HepG2 (cell line): ENCODE results near the gene GNB1. TPM values are rescaled to one million over a fixed set of nuclear protein-coding genes. Genes with fewer than 3 reads are reported as not detected.
"Not testable (repeated sequence)": the region's sequence is repeated elsewhere in the genome, so short reads cannot be mapped to it uniquely, and the experiment has no call there.

Experiments
- ATAC-seq: fragments of 200-7000 bp; cut with Tn5 transposase; 3 replicates; pipeline ENCODE4 v1.9.1; 2020; ENCODE audit warnings: mild to moderate bottlenecking, moderate library complexity
- BruUV-seq: library from RNA; stranded (reverse); fragments of 400-500 nt; replicated peaks from 2 replicates; lab custom pipeline; 2021; lab: Mats Ljungman, UMichigan
- CTCF ChIA-PET: fragments of 300-600 bp; formaldehyde crosslinking; extraction: SDS; loops from one replicate; lab custom pipeline; 2021; ENCODE audit warnings: low total read pairs, inconsistent platforms, low intra/inter-chr PET ratio; lab: Yijun Ruan, JAX
- POLR2A ChIA-PET: fragments of 350-600 bp; sonication (Branson Sonifier 250); formaldehyde crosslinking; loops from one replicate; lab custom pipeline; 2020; ENCODE audit warnings: antibody characterized with exemption, inconsistent platforms; lab: Yijun Ruan, JAX
- DNase-seq: peaks from one replicate; pipeline ENCODE4 v3.0.0-alpha.2; 2015; ENCODE audit warnings: low spot score
- FAIRE-seq: peaks from 3 replicates; lab custom pipeline; 2011; peaks lifted over from hg19 to GRCh38; lab: Jason Lieb, UNC
- H2AFZ ChIP-seq: one replicate; pipeline ENCODE4 v1.6.1; 2011; ENCODE audit warnings: low read length, inconsistent platforms
- H3K27ac ChIP-seq: fragments of 300-600 bp; 3 replicates; pipeline ENCODE4 v1.8.0; 2011; ENCODE audit warnings: mixed run types, mild to moderate bottlenecking, mixed read lengths, low read length, inconsistent platforms; ENCODE audit not compliant: insufficient read depth; ENCODE audit errors: extremely low read length
- H3K27me3 ChIP-seq, 2 experiments: fragments of 200-600 bp in 1 of 2; 2 replicates in 1 of 2; 3 replicates in 1 of 2; pipeline versions ENCODE4 v1.6.0 to v1.8.0; 2011; ENCODE audit warnings: low read length in 2 of 2, mild to moderate bottlenecking in 2 of 2, moderate library complexity in 2 of 2, inconsistent platforms in 1 of 2; ENCODE audit not compliant: insufficient read depth in 2 of 2, control insufficient read depth in 1 of 2
- H3K36me3 ChIP-seq, 2 experiments: fragments of 200-600 bp in 1 of 2; replicated peaks in 1 of 2; 2 replicates in 1 of 2; 3 replicates in 1 of 2; pipeline versions ENCODE4 v1.5.1 to v1.8.0; 2011; ENCODE audit warnings: low read length in 2 of 2, inconsistent platforms in 1 of 2; ENCODE audit not compliant: insufficient read depth in 2 of 2, control insufficient read depth in 1 of 2
- H3K4me1 ChIP-seq: 2 replicates; pipeline ENCODE4 v1.5.1; 2012; ENCODE audit warnings: low read length, inconsistent platforms; ENCODE audit not compliant: insufficient read depth
- H3K4me2 ChIP-seq: 2 replicates; pipeline ENCODE4 v1.6.0; 2011; ENCODE audit warnings: low read depth, low read length, inconsistent platforms
- H3K4me3 ChIP-seq, 3 experiments: fragments of 200-600 bp in 1 of 3; sonication (generic), shearing (Covaris generic) in 1 of 3; replicated peaks in 1 of 3; 2 replicates each; pipeline ENCODE4 v1.5.1; 2011 to 2016; ENCODE audit warnings: low read length in 3 of 3, inconsistent platforms in 2 of 3, low read depth in 2 of 3, mild to moderate bottlenecking in 2 of 3, control low read depth in 1 of 3, mixed read lengths in 1 of 3; ENCODE audit not compliant: insufficient read depth in 1 of 3
- H3K79me2 ChIP-seq: one replicate; pipeline ENCODE4 v1.6.1; 2011; ENCODE audit warnings: low read length, inconsistent platforms; ENCODE audit not compliant: insufficient read depth
- H3K9ac ChIP-seq: 2 replicates; pipeline ENCODE4 v1.6.0; 2011; ENCODE audit warnings: mild to moderate bottlenecking, low read depth, low read length, inconsistent platforms; ENCODE audit not compliant: insufficient read depth
- H3K9me3 ChIP-seq: 2 replicates; pipeline ENCODE4 v1.5.1; 2012; ENCODE audit warnings: mild to moderate bottlenecking, low read length
- H4K20me1 ChIP-seq: 2 replicates; pipeline ENCODE4 v1.6.0; 2011; ENCODE audit warnings: inconsistent platforms, mild to moderate bottlenecking, low read length, moderate library complexity; ENCODE audit not compliant: insufficient read depth
- CEBPB ChIP-seq: IDR thresholded peaks from 2 replicates; pipeline ENCODE4 v1.6.1; 2011; ENCODE audit warnings: low read depth, low read length, improper control_type of control experiment, borderline replicate concordance
- CEBPG ChIP-seq: IDR thresholded peaks from 2 replicates; pipeline ENCODE4 v1.6.1; 2016
- DMAP1 ChIP-seq: IDR thresholded peaks from 2 replicates; pipeline ENCODE4 v1.6.1; 2016
- FOXC1 ChIP-seq: sonication (generic); formaldehyde crosslinking; IDR thresholded peaks from 2 replicates; pipeline ENCODE4 v1.8.0; 2022; ENCODE audit warnings: mild to moderate bottlenecking, missing genetic modification reagents, borderline replicate concordance
- KDM1A ChIP-seq: IDR thresholded peaks from 2 replicates; pipeline ENCODE4 v1.6.1; 2016; ENCODE audit warnings: missing compliant biosample characterization
- RBM22 ChIP-seq: fragments of 200-400 bp; formaldehyde crosslinking; optimal IDR thresholded peaks from 2 replicates; pipeline ENCODE3; 2017; ENCODE audit warnings: mild to moderate bottlenecking, low read length, moderate library complexity
- ZMYM3 ChIP-seq: sonication (generic); formaldehyde crosslinking; IDR thresholded peaks from 2 replicates; pipeline ENCODE4 v1.5.1; 2020; ENCODE audit warnings: mild to moderate bottlenecking, missing genetic modification reagents
- ZNF121 ChIP-seq: sonication (generic); formaldehyde crosslinking; IDR thresholded peaks from 2 replicates; pipeline ENCODE4 v1.5.0; 2020; ENCODE audit warnings: mild to moderate bottlenecking, missing genetic modification reagents
- ZNF460 ChIP-seq: sonication (generic); formaldehyde crosslinking; IDR thresholded peaks from 2 replicates; pipeline ENCODE4 v1.5.1; 2020; ENCODE audit warnings: missing genetic modification reagents, mild to moderate bottlenecking, borderline replicate concordance
- ZNF510 ChIP-seq: sonication (generic); formaldehyde crosslinking; IDR thresholded peaks from 2 replicates; pipeline ENCODE4 v1.4.0; 2020; ENCODE audit warnings: low read depth, mild to moderate bottlenecking, missing genetic modification reagents
- WGBS: methylation state at CpG from one replicate; pipeline ENCODE4 v1.1.6; 2017; ENCODE audit warnings: low lambda C conversion rate; 5-methylcytosine and 5-hydroxymethylcytosine counted together
- in situ Hi-C: cut with HindIII; loops from 2 replicates; pipeline ENCODE4 v1.10.0; 2017; ENCODE audit warnings: low pct_unique_long_range_greater_than_20kb; ENCODE audit not compliant: extremely low pct_ligation_motif_present
- intact Hi-C: fragments of 100-400 bp; cut with micrococcal nuclease; formaldehyde crosslinking; loops from one replicate; pipeline ENCODE4 v1.10.0; 2022; ENCODE audit not compliant: unreplicated experiment
- polyA plus RNA-seq, 8 experiments: library from polyadenylated mRNA; depleted of rRNA in 3 of 8; stranded (reverse) in 7 of 8; unstranded in 1 of 8; fragments of >200 nt; fragmentation: Illumina TruSeq in 4 of 8; extraction: Trizol in 4 of 8; gene quantifications; 2 replicates each; pipeline versions ENCODE4 v1.2.1 to v1.2.3, GENCODE V29; 2011 to 2016; ENCODE audit warnings: low read depth in 4 of 8, missing spikeins in 1 of 8, mixed read lengths in 1 of 8; ENCODE audit not compliant: insufficient read depth in 1 of 8
- total RNA-seq, 5 experiments: library from RNA; depleted of rRNA; stranded (reverse); fragments of >200 nt; fragmentation: Illumina TruSeq; extraction: Trizol; gene quantifications; 2 replicates each; pipeline ENCODE4 v1.2.3, GENCODE V29; 2016; ENCODE audit warnings: low read depth in 1 of 5
- TF ChIP-seq, protein P1 (sequence below): sonication (generic); formaldehyde crosslinking; IDR thresholded peaks from 2 replicates; pipeline ENCODE4 v1.4.0; 2020; ENCODE audit warnings: missing genetic modification reagents

GNB1 gene
- total and polyA plus RNA-seq, 2 of the 13 experiments (the other 11 are each of a cell fraction or from before 2014, with no cell fraction given), result 66.2 to 327 TPM

GRCh38 chr1:1862905-1863547 lies 27.9 kb downstream of the GNB1 start (continued):
- TF ChIP-seq DMAP1 (CRISPR knock-in tag), result no peak
- no peak for TF ChIP-seq ZNF510 (CRISPR knock-in tag)
- peak; percentile 55 for TF ChIP-seq RBM22
- TF ChIP-seq FOXC1 (CRISPR knock-in tag), result no peak

- TF ChIP-seq ZMYM3, result peak; percentile 80
- peak; percentile 27; the same call in 1 of the 2 replicates for TF ChIP-seq CEBPB
- peak; percentile 78 for TF ChIP-seq ZNF121 (CRISPR knock-in tag)
- peak; percentile 97 for TF ChIP-seq ZNF460 (CRISPR knock-in tag)
- TF ChIP-seq, protein P1, sequence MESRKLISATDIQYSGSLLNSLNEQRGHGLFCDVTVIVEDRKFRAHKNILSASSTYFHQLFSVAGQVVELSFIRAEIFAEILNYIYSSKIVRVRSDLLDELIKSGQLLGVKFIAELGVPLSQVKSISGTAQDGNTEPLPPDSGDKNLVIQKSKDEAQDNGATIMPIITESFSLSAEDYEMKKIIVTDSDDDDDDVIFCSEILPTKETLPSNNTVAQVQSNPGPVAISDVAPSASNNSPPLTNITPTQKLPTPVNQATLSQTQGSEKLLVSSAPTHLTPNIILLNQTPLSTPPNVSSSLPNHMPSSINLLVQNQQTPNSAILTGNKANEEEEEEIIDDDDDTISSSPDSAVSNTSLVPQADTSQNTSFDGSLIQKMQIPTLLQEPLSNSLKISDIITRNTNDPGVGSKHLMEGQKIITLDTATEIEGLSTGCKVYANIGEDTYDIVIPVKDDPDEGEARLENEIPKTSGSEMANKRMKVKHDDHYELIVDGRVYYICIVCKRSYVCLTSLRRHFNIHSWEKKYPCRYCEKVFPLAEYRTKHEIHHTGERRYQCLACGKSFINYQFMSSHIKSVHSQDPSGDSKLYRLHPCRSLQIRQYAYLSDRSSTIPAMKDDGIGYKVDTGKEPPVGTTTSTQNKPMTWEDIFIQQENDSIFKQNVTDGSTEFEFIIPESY (CRISPR knock-in tag), result peak; percentile 69; the same call in 1 of the 2 replicates
- peak; percentile 54; the same call in 1 of the 2 replicates for TF ChIP-seq KDM1A (CRISPR knock-in tag)
- TF ChIP-seq CEBPG, result 0 out of 2 replicates have a peak, but pooled peaks have one; percentile 9
- H3K9me3 ChIP-seq, BruUV-seq, H2AFZ ChIP-seq, ATAC-seq, H3K27me3 ChIP-seq, H3K4me2 ChIP-seq, intact Hi-C loops, FAIRE-seq, in situ Hi-C loops, H3K4me3 ChIP-seq, DNase-seq, H3K36me3 ChIP-seq, CTCF ChIA-PET, POLR2A ChIA-PET, H3K9ac ChIP-seq, H3K27ac ChIP-seq: not testable (repeated sequence)
- Histone ChIP-seq H3K79me2 (peaks cover 91% of the 10 kb centered on the region), H3K4me1 (peaks cover 76% of the 10 kb centered on the region), H4K20me1 (peaks cover 79% of the 10 kb centered on the region)
- 91% methylated on average over 11 of the region's 13 CpGs for WGBS
These were observed 29.1 kb downstream of the GNB1 start for GRCh38 chr1:1861761-1862310.
